HG02981 (cell line): Measurements from ENCODE around the gene BUD13.
A peak's percentile ranks its signal among the peaks of the same experiment; 100 is the strongest.
"Not testable (repeated sequence)": the region's sequence is repeated elsewhere in the genome, so short reads cannot be mapped to it uniquely, and the experiment has no call there.

Experiments used
- ATAC-seq: cut with Tn5 transposase; IDR thresholded peaks from one replicate; pipeline ENCODE4 v1.9.1; 2021; ENCODE audit warnings: mild to moderate bottlenecking, moderate library complexity; ENCODE audit not compliant: unreplicated experiment

BUD13 gene

GRCh38 chr11:116772443-116773202 is at the start of gene BUD13:
Gene BUD13, minus strand, starts transcription at chr11:116772987. Its CDS starts 23 bp downstream, at chr11:116772964.
- peak; percentile 85 for ATAC-seq

- no peak for ATAC-seq
These were observed 49.8 kb upstream of the BUD13 start for GRCh38 chr11:116822575-116822974.

- ATAC-seq: no peak
These were observed 48.5 kb upstream of the BUD13 start for GRCh38 chr11:116821050-116821918.

- ATAC-seq: no peak
These were observed 46.3 kb upstream of the BUD13 start for GRCh38 chr11:116819049-116819448.

- ATAC-seq: no peak
These were observed 41.7 kb upstream of the BUD13 start for GRCh38 chr11:116814502-116814901.

- no peak for ATAC-seq
These were observed 41.1 kb upstream of the BUD13 start for GRCh38 chr11:116813781-116814471.

GRCh38 chr11:116813170-116813569 is 40.4 kb upstream of the BUD13 start:
- ATAC-seq: no peak

GRCh38 chr11:116812109-116812508 is 39.3 kb upstream of the BUD13 start:
- ATAC-seq: no peak

GRCh38 chr11:116811194-116811593 is 38.4 kb upstream of the BUD13 start:
- no peak for ATAC-seq

- no peak for ATAC-seq
These were observed 35.7 kb upstream of the BUD13 start for GRCh38 chr11:116808262-116809175.

- ATAC-seq: no peak
These were observed 34.9 kb upstream of the BUD13 start for GRCh38 chr11:116807601-116808261.

- ATAC-seq: no peak
These were observed 31.2 kb upstream of the BUD13 start for GRCh38 chr11:116804001-116804400.

GRCh38 chr11:116801662-116802061 is 28.9 kb upstream of the BUD13 start:
- ATAC-seq: not testable (repeated sequence)

- ATAC-seq: no peak
These were observed 27.8 kb upstream of the BUD13 start for GRCh38 chr11:116800610-116801009.

GRCh38 chr11:116798368-116798767 is 25.6 kb upstream of the BUD13 start:
- no peak for ATAC-seq

GRCh38 chr11:116797816-116798215 is 25.0 kb upstream of the BUD13 start:
- no peak for ATAC-seq

- no peak for ATAC-seq
These were observed 23.8 kb upstream of the BUD13 start for GRCh38 chr11:116796548-116796947.

- no peak for ATAC-seq
These were observed 22.1 kb upstream of the BUD13 start for GRCh38 chr11:116794851-116795250.

- ATAC-seq: no peak
These were observed 20.9 kb upstream of the BUD13 start for GRCh38 chr11:116793772-116794097.
